ENCODE results near the gene SLC6A17. TPM values are rescaled to one million over a fixed set of nuclear protein-coding genes. Genes with fewer than 3 reads are reported as not detected.

SLC6A17 gene
- total RNA-seq, 1 experiment from 2014 or later: 0.59 TPM

DNA sequence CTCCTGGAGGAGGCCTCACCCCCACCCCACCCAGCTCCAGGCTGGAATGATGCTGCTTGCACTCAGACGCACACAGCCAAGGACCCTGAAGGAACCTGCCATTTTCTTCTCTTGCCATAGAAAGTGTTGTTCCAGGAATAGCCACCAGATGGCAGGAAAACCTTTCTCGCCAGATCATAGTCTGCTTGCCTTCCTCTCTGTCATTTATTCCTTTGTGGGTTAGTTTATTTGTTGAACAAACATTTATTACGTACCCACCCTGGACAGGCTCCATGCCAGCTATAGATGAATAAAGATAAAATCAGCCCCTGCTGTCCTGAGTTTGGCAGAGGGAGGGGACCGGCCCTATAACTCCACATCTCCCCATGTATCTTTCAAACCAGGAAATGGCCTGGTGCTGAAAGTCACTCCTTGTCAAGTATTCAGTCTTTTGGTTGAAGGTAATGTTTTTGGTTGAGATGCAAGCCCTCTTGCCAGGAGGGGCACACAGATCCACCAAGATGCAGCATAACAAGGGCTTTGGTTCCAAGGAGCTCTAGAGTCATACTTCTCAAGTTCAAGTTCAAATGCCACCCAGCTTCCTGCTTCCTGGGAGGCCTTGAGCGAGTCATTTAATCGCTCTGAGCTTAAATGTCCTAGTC lies 52.8 kb downstream of the SLC6A17 start:
- DNase-seq (ENCODE audit: low read depth): peak; percentile 65

DNA sequence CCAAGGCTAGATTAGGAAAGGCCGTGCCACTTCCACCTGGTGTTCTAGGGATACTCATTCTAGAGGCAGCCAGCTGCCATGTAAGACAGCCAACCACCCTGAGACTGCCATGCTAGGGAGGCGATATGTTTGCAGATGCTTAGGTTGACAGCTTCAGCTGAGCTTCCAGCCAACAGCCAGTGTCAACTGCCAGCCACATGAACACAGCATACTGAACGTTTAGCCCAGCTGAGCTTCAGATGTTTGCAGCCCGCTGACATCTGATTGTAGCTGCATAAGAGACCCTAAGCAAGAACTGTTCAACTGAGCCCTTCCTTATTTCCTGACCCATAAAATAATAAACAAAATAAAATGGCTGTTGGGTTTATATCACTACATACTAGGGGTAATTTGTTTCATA lies 54.9 kb downstream of the SLC6A17 start:
- no peak for DNase-seq (ENCODE audit: low read depth)

DNA sequence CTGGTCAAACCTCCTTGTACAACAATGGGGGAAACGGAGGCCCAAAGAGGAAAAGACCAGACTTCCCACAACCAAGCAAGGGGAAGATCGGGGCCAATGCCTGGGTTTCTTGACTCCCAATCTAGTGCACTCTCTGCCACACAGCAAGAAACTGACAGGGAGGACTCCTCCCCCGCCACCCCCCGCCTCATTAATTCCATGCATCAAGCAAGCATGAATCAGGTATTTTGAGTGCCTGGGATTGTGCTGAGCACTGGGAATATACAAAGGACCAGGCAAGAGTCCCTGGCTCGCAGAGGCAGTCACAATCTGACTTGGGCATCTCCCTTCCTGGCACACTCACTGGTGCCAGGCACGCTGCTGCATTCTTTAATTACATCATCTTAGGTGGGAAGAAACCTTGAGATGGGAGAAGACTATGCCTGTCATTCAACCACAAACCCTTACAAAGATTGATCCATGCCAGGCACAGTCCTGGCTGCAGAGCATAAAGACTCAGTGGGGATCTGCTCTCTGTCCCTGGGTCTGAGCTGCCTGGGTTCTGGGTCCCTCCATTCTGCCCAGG lies 55.4 kb downstream of the SLC6A17 start:
- no peak for DNase-seq (ENCODE audit: low read depth)

DNA sequence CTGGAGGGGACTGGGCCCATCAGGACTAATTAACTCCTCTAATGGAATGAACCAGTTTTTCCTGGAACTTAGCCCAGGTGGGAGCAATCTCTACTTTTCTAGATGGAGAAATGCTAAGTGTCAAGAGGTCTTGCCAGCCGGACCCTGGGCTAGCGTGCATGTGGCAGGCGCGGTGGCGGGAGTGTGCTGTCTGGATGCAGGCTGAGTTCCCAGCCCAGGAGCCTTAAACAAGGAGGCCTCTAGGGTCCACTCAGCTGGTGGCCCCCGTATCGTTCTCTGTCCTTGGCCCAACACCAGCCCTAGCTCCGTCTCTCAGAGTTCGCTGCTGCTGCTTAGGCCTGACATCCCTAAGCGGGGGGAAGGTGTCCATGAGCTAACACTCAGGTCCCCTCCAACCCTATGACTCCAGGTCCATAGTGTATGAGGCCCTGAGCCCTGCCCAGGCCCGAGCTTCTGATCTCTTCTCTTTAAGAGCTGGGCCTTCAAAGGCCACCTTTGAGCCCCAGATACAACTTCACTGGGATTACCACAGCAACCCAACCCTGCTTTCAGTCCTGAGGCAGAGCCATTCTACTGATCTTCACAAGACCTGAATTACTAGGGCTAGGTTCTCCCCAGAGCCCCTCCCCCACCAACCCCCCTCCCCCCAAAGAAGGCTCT lies 56.1 kb downstream of the SLC6A17 start:
- no peak for DNase-seq (ENCODE audit: low read depth)

DNA sequence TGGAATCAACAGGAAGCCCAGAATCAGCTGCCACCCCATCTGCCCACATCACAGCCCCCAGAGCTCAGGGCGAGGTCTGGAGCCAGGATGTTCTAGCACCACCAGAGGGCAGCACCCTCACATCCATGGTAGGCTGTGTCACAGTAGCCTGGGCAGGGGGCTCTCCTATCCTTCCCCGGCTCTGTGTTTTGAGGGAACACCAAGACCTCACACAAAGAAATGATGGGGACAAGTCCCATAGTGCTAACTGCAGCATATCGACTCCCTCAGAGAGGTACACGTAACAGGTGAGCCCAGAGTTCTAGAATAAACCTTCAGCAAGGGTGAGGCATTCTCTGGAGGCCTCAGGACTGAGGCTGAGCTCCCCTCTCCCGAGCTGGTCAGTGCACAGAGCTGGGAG lies 57.5 kb downstream of the SLC6A17 start:
- peak; percentile 39 for DNase-seq (ENCODE audit: low read depth)

DNA sequence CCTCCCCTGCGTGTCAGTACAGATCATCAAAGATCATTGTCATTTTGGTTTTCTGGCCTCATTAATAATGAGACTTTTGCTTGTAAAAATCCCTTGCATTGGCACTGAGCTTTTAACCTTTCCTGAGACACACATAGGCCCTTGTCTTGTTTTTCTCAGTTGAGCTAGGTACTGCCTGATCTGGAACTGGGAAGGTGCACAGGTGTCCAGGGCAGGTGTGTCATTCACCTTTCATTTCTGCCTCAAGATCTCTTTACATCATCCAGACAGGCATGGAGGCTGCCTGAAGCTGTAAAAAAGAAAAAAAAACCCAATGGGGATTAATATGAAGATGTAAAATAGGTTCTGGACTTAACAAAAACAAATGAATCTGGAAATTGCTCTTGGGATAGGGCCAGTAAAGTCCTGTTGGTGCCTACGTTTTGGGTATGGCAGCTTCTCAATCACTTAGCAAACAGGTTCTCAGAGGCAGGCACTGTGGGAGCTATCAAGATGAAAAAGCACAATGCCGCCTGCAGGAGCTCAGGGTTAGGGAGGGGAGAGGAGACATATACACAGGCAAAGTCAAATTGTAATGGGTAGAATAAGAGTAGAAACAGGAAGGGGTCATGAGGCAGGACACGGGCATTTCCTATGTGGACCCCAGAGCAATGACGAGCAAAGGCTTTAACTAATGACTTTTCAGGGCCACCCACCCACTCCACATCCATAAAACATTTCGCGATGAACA lies 58.8 kb downstream of the SLC6A17 start:
- DNase-seq (ENCODE audit: low read depth): no peak

DNA sequence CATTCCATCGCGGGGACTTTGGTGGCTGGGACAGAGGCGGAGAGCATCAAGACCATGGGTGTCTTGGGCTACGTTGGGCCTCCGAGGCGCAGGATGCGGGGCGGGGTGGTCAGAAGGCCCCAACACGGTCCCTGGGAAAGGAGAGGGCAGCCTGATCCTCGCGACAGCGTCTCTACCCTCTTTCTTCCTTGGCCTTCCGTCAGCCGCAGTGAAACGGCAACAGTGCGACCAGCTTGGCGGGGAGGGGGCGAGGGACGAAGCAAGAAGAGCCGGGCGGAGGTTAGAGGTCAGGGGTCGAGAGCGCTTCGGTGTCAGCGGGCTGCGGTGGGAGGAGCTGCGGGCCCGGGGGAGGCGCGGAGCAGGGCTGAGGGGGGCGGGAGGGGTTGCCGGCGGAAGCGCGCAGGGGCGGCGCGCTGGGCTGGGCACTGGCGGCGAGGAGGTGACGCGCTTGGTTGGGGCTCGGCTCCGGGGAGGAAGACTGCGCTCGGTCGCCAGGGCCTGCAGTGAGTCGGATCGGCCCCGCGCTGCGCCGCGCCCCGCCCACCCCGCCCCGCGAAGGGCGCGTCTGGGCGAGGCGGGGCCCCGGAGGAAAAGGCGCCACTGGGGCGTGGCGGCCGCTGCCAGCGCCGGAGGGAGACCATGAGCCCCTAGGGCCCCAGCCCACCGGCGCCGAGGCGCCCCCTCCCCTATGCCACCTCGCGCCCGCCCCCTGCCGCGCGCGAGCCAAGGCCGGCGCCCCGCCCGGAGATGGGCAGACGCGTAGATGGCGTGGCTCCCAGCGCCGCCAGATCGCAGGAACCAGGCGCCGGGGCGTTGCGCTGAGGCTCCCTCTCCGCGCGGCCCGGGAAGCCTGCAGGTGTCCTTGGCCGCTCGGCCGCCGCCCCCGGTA lies 59.7 kb downstream of the SLC6A17 start, which contains the start of gene KCNC4:
Gene KCNC4 (plus strand): TSS at position 600 of the 889 bp plus-strand sequence. CDS start 1,186 bp downstream, outside the sequence.
- DNase-seq (ENCODE audit: low read depth): peak; percentile 55

DNA sequence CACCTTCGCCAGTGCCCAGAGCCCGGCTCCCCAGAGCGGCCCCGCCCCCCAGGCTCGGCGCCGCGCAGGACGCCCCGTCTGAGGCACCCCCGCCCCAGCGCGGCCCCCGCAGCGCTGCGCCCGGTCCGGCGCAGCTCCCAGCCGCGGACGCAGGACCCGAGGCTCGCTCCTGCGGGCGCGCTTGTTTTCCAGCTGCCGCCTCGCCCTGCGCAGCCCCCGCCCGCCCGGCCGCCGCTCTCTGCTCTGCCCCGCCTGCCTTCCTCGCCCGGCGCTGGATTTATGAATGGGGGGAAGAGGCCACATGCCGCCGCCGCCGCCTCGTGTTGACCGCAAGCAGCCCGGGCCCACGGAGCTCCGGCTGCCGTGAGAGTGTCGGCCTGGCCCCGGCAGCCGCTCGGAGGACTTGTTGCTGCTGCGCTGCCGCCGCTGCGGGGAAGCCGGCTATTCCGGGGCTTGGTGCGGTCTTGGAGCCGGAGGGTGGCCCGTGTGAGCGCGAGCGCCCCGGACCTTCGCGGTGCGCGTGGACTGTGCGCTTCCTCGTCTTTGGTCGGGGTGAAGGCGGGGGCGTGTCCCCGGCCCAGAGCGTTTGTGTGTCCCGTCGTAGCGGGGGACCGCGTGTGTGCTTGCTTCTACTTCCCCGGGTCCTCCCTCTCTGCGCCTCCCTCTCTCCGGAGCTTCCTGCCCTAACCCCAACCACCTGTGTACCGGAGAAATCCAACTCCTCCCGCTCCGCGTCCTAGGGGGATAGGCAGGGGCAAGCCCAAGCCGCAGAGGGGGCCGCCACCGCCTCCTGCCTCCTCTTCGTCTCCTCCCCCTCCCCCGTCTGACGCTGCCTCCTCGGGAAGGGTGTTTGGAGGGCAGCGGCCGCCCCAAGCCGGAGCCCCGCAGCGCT lies 60.6 kb downstream of the SLC6A17 start:
- peak; percentile 24 for DNase-seq (ENCODE audit: low read depth)

DNA sequence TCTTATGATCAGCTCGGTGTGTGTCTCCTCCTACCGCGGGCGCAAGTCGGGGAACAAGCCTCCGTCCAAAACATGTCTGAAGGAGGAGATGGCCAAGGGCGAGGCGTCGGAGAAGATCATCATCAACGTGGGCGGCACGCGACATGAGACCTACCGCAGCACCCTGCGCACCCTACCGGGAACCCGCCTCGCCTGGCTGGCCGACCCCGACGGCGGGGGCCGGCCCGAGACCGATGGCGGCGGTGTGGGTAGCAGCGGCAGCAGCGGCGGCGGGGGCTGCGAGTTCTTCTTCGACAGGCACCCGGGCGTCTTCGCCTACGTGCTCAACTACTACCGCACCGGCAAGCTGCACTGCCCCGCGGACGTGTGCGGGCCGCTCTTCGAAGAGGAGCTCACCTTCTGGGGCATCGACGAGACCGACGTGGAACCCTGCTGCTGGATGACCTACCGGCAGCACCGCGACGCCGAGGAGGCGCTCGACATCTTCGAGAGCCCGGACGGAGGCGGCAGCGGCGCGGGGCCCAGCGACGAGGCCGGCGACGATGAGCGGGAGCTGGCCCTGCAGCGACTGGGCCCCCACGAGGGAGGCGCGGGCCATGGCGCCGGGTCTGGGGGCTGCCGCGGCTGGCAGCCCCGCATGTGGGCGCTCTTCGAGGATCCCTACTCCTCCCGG lies 61.3 kb downstream of the SLC6A17 start:
- DNase-seq (ENCODE audit: low read depth): no peak

DNA sequence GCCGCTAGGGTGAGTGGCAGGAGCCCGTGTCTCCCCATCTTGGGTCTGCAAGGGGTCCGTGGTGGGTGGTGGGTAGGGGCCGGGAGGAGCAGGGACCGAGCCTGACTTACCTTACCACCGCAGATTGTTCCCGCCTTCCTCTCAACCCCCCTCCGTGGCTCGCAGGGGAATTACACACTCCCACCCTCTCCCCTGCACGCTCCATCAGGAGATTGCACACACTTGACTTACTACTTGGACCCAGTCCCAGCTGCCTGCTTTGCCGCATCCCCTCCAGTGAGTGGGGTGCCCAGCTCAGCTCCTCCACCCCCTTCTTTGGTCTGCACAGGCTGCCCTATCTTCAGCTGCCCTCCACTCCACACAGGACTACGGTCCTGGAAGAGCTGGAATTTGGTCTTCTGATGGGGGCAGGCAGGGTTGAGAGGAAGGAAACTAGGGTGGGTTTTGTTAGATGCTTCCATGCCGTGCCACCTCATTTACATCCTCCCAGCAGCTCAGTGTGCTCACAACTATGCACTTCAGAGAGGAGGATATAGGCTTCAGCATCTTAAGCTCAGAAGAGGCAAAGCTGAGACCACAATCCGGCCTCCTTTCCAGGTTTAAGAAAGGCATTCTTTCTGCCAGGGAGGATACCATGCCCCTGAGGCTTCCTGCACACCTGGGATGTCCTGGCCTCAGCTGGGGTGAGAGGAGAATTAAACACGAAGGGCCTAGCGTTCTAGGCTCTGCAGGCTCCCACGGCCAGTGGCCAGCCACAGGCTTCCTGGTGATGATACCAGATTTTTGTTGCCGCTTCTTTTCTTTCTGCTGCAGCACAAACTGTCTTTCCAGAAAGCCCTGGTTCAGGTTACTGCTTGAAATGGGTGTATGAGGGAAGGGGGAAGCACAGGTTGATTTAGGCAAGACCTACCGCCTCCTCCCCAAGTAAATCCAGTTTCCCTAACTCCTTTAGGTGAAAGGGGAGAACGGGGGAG lies 62.2 kb downstream of the SLC6A17 start:
- DNase-seq (ENCODE audit: low read depth): no peak

DNA sequence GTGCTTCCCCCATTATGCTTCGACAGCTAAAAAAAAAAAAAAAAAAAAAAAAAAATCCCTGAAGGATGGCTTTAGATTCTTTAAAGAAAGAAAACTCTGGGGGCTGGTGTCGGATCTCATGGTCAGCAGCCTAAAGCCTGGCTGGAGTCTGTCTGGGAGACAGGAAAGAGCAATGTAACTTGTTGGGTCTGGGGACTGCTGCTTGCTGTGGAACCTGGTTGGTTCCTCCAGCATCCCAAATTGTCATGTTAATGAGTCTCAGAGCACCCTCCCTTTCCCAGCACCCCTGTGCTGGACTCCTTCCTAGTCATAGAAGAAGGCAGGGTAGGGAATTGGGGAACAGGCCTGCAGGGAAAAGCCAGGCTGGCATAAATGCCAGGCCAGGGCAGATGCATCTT lies 62.8 kb downstream of the SLC6A17 start:
- DNase-seq (ENCODE audit: low read depth): no peak

DNA sequence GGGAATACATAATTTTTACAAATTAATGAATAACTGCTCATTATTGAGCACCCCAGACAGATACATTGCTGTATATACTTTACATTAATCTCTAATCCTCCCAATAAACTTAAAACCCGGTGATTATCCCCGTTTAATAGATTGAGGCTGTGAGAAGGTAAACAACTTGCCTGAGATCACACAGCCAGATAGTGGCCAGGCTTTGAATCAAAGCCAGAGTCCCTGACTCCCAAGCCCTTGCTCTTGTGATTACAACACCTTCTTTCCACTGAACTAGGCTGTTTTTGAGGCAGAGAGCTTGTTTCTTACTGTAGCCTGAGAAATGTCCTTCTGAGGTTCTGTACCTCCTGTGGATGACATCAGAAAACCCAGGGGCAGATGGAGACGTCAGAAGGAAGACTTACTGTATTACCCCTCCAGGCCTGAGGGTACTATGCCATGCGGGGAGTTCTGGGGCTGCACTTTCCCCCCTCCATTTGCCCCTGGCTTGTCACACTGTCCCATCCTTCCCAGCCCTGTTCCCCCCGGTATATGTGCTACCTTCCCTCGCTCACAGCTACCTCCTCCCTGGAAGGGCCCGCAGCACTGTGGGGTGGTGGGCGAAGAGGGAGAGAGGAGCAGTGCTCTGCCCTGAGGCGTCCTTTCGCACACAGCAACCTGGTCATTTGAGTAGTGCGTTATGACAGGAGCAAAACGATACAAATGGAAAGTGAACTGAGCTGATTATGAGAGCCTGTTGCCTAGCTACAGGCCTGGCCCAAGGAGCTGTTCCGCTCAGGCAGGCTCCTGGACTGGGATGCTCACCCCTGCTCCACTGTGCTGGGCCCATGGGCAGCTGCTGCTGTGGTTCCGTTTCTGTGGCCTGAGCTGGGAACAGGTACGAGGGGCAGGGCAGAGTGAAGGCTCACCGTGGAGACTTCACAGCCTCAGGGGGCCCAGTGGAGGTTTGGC lies 64.4 kb downstream of the SLC6A17 start:
- peak; percentile 34 for DNase-seq (ENCODE audit: low read depth)

DNA sequence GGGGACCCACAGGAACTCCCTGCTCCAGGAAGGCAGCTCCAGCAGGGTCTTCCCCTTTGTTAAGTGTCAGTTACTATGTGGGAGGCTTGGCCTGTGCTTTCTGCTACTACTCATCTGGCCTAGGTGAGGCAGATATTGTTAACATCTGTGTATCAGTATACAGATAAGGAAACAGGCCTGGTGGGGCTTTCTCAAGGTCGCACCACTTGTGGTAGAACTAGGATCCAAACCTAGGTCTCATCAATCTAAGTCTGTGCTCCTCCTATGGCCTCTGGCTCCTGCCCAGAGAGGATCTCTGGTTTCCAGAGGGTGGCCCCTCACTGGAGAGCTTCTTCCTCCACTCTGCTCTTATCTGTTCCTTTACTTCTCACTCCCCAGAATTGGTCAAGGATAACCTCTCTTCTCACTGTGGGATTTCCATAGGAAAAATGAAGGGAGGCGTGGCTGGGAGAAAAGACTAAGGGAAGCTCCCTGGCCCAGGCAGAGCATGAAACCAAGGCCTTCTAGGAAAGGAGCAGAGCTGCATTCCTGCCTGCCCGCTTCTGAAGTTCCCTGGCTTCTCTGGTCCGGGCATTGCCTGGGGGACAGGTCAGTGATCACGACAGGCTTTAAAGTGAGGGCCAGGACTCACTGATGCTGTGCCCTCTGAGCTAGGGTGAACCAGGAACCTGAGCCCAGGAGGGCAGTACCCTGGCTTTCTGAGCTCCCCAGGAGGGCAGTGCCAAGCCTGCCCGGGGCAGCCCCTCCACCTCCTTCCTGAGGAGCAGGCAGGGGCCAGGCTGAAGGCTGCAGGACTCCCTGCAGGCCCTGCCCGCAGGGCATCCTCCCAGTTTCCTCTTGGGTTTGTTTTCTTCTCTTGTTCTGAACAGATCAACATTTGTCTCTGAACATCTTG lies 65.6 kb downstream of the SLC6A17 start:
- no peak for DNase-seq (ENCODE audit: low read depth)

DNA sequence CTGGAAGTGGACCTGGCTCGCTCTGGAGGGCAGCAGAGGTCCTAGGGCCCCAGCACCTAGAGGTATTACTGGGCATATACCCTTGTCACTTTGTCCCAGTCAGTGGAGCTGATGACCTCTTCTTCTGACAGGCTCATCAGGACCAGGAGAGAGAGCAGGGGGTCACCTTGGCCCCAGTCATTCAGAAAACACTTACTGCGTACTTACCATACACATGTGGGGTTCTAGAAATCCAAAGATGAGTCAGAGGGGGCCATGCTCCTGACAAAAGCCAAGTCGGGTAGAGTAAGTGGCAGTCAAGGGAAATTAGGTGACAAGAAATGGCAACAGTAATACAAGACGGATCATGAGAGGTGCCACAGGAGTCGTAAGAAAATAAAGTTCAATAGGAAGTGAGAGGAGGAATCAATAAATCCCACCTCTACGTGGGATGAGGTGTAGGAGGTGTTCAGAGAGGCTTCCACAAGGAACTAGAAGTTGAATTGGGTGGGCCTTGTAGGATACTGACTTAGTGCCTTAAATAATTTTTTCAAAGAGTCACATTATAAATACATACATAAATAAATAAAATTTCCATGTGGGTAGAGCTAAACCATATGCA lies 66.7 kb downstream of the SLC6A17 start:
- no peak for DNase-seq (ENCODE audit: low read depth)

DNA sequence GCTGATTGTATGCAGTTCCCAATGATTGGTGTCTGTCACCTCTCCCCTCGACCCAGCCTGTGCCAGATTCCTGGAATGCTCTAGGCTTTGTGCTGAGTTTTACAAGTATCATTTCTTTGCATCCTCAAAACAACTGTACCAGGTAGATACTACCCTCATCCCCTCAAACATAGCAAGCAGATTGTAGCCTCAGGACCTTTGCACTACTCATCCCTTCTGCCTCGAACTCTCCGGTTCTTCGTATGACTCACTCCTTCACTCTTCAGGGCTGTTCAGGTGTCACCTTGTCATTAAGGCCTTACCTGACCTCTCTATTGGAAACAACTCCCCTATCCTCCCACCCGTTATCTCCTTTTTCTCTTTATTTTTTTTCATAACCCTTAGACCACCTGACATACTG lies 67.8 kb downstream of the SLC6A17 start:
- DNase-seq (ENCODE audit: low read depth): no peak

DNA sequence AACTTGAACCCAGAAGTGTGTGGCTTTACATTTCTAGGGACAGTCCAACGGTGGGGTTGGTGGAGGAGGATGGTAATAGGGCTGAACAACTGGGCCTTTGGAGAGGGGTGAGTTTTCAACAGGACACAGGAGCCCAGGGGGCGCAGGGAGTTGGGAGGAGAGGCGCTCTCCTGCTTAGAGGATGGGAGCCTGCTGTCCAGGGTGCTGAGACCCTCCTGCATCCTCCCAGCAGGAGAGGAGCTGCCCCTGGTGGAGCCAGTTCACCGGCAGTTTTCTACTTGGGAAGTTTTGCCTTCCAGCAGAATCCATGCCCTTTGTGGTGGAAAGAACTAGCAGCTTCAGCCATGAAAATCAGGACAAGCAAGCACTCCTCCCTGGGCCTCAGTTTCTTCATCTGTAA lies 68.4 kb downstream of the SLC6A17 start:
- DNase-seq (ENCODE audit: low read depth): no peak
